ENCODE measurements around the gene RSPH10B.
"Not testable (repeated sequence)": the region's sequence is repeated elsewhere in the genome, so short reads cannot be mapped to it uniquely, and the experiment has no call there.

- not testable (repeated sequence) for TF ChIP-seq ZNF274 (IDR thresholded peaks at IDR 0.05; ENCODE audit: low read depth, low read length); YY1 (IDR thresholded peaks at IDR 0.05; ENCODE audit: insufficient read depth, insufficient read length)
Observed at GRCh38 chr7:5916529-5916928, 54.0 kb downstream of the RSPH10B start.
